Thyroid gland (tissue), 4 donors: ENCODE results near the gene EGFR.

Experiments
- POLR2A ChIP-seq, 2 donors: fragments of 450-650 bp; IDR thresholded peaks; one replicate each; pipeline ENCODE4 v1.6.1; 2017; ENCODE audit warnings: antibody characterized with exemption in 2 of 2, mild to moderate bottlenecking in 2 of 2, moderate library complexity in 1 of 2
- TF ChIP-seq, protein P1 (sequence below), 6 experiments: fragments of 200-600 bp in 3 of 6; fragments of 450-650 bp in 3 of 6; sonication (generic) in 3 of 6; IDR thresholded peaks; one replicate each; pipeline ENCODE4 v1.5.1; 2016 to 2019; ENCODE audit warnings: antibody characterized with exemption in 6 of 6, mild to moderate bottlenecking in 2 of 6, inconsistent platforms in 1 of 6, moderate library complexity in 1 of 6

- TF ChIP-seq, protein P1, sequence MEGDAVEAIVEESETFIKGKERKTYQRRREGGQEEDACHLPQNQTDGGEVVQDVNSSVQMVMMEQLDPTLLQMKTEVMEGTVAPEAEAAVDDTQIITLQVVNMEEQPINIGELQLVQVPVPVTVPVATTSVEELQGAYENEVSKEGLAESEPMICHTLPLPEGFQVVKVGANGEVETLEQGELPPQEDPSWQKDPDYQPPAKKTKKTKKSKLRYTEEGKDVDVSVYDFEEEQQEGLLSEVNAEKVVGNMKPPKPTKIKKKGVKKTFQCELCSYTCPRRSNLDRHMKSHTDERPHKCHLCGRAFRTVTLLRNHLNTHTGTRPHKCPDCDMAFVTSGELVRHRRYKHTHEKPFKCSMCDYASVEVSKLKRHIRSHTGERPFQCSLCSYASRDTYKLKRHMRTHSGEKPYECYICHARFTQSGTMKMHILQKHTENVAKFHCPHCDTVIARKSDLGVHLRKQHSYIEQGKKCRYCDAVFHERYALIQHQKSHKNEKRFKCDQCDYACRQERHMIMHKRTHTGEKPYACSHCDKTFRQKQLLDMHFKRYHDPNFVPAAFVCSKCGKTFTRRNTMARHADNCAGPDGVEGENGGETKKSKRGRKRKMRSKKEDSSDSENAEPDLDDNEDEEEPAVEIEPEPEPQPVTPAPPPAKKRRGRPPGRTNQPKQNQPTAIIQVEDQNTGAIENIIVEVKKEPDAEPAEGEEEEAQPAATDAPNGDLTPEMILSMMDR (IDR thresholded peaks at IDR 0.05): no peak
- peak in 1 of 2 donors; percentile 62 for TF ChIP-seq POLR2A (IDR thresholded peaks at IDR 0.05)
These were observed 3.5 kb downstream of the EGFR start for GRCh38 chr7:55022002-55022985.
